NT2/D1 (cell line): ENCODE results near the gene FSTL4.

Experiments used
- SUZ12 ChIP-seq: IDR thresholded peaks from 2 replicates; pipeline ENCODE4 v1.6.1; 2011; ENCODE audit not compliant: insufficient read length, insufficient read depth; ENCODE audit errors: extremely low read depth
- YY1 ChIP-seq: IDR thresholded peaks from 2 replicates; pipeline ENCODE4 v1.6.1; 2011; ENCODE audit not compliant: insufficient read length, insufficient read depth
- ZNF274 ChIP-seq: IDR thresholded peaks from 2 replicates; pipeline ENCODE4 v1.6.1; 2011; ENCODE audit warnings: mild to moderate bottlenecking, low read depth, low read length

GRCh38 chr5:133390416-133391353 lies 221.7 kb downstream of the FSTL4 start:
- no peak for TF ChIP-seq YY1
- no peak for TF ChIP-seq ZNF274
- no peak for TF ChIP-seq SUZ12
